GM21619 (cell line): ENCODE measurements around the gene FABP2.
A peak's percentile ranks its signal among the peaks of the same experiment; 100 is the strongest.
"Not testable (repeated sequence)": the region's sequence is repeated elsewhere in the genome, so short reads cannot be mapped to it uniquely, and the experiment has no call there.

Experiments used
- ATAC-seq: cut with Tn5 transposase; IDR thresholded peaks from one replicate; pipeline ENCODE4 v1.9.1; 2021; ENCODE audit not compliant: unreplicated experiment

FABP2 gene

GRCh38 chr4:119321921-119322687 is at the start of gene FABP2:
Gene FABP2 (minus strand): TSS chr4:119322138. CDS start chr4:119322102, 36 bp downstream.
- ATAC-seq = no peak

GRCh38 chr4:119370951-119371683 is 49.2 kb upstream of the FABP2 start:
- not testable (repeated sequence) for ATAC-seq

- peak; percentile 96 for ATAC-seq
These were observed 48.5 kb upstream of the FABP2 start for GRCh38 chr4:119370392-119370791.

- ATAC-seq = not testable (repeated sequence)
These were observed 44.9 kb upstream of the FABP2 start for GRCh38 chr4:119366802-119367201.

- not testable (repeated sequence) for ATAC-seq
These were observed 42.3 kb upstream of the FABP2 start for GRCh38 chr4:119364203-119364602.

- not testable (repeated sequence) for ATAC-seq
These were observed 41.4 kb upstream of the FABP2 start for GRCh38 chr4:119363372-119363771.

GRCh38 chr4:119362413-119362812 is 40.5 kb upstream of the FABP2 start:
- ATAC-seq = not testable (repeated sequence)

GRCh38 chr4:119359873-119360272 is 37.9 kb upstream of the FABP2 start:
- not testable (repeated sequence) for ATAC-seq

GRCh38 chr4:119356796-119357195 is 34.9 kb upstream of the FABP2 start:
- ATAC-seq = not testable (repeated sequence)

- ATAC-seq = not testable (repeated sequence)
These were observed 34.1 kb upstream of the FABP2 start for GRCh38 chr4:119356041-119356440.

- not testable (repeated sequence) for ATAC-seq
These were observed 31.4 kb upstream of the FABP2 start for GRCh38 chr4:119353364-119353763.

- ATAC-seq = not testable (repeated sequence)
These were observed 26.2 kb upstream of the FABP2 start for GRCh38 chr4:119348169-119348568.

- not testable (repeated sequence) for ATAC-seq
These were observed 21.4 kb upstream of the FABP2 start for GRCh38 chr4:119343293-119343692.

- ATAC-seq = not testable (repeated sequence)
These were observed 18.0 kb upstream of the FABP2 start for GRCh38 chr4:119339895-119340294.

GRCh38 chr4:119337010-119337409 is 15.1 kb upstream of the FABP2 start:
- ATAC-seq = no peak

- not testable (repeated sequence) for ATAC-seq
These were observed 14.5 kb upstream of the FABP2 start for GRCh38 chr4:119336332-119336979.

GRCh38 chr4:119329835-119330620 is 8.1 kb upstream of the FABP2 start:
- ATAC-seq = no peak

GRCh38 chr4:119328695-119329094 is 6.8 kb upstream of the FABP2 start:
- ATAC-seq = no peak

- no peak for ATAC-seq
These were observed 3.9 kb downstream of the FABP2 start for GRCh38 chr4:119317990-119318389.

GRCh38 chr4:119315036-119315435 is 6.9 kb downstream of the FABP2 start:
- ATAC-seq = no peak

- ATAC-seq = peak; percentile 82
These were observed 7.6 kb downstream of the FABP2 start for GRCh38 chr4:119314356-119314755.
